Mucosa of descending colon (tissue), 3 donors: ENCODE results near the gene GRIN3B. TPM values are rescaled to one million over a fixed set of nuclear protein-coding genes. Genes with fewer than 3 reads are reported as not detected.

Experiments
- ATAC-seq: fragments of 200-7000 bp; cut with Tn5 transposase; one replicate; pipeline ENCODE4 v1.9.1; 2020; ENCODE audit warnings: mild to moderate bottlenecking, moderate library complexity
- DNase-seq, 3 donors: peaks; one replicate each; pipeline ENCODE4 v3.0.0-alpha.2; 2020
- H3K36me3 ChIP-seq: fragments of 200-600 bp; one replicate; pipeline ENCODE4 v1.8.0; 2021; ENCODE audit warnings: low read depth, mild to moderate bottlenecking
- H3K4me1 ChIP-seq: fragments of 200-600 bp; one replicate; pipeline ENCODE4 v1.8.0; 2021; ENCODE audit warnings: low read depth, mild to moderate bottlenecking
- H3K4me3 ChIP-seq: fragments of 200-600 bp; one replicate; pipeline ENCODE4 v1.8.0; 2021; ENCODE audit warnings: mild to moderate bottlenecking
- H3K9me3 ChIP-seq: fragments of 200-600 bp; one replicate; pipeline ENCODE4 v1.8.0; 2021; ENCODE audit warnings: mild to moderate bottlenecking
- CTCF ChIP-seq: fragments of 200-600 bp; IDR thresholded peaks from one replicate; pipeline ENCODE4 v1.8.0; 2022; ENCODE audit warnings: antibody characterized with exemption, mild to moderate bottlenecking
- intact Hi-C, 2 donors: fragments of 100-400 bp; cut with DNase I in 1 of 2; cut with micrococcal nuclease in 1 of 2; formaldehyde crosslinking; loops; one replicate each; pipeline versions ENCODE4 v1.11.0 to v1.11.1; 2022; cut with DNase I, micrococcal nuclease
- total RNA-seq, 3 donors: library from RNA; stranded (reverse); fragmentation: NEBNext Ultra II Directional in 2 of 3; extraction: Animal tissue kit (Norgen Biotek cat#: 25700) in 2 of 3; gene quantifications; one replicate each; pipeline versions ENCODE4 v1.2.1 to v1.2.4, GENCODE V29; 2021 to 2023
- donor health status: DM: no; HTN: no; CAD: no; lungs with moderate emphysema.
- donor health status: DM: no; HTN: no; CAD: no.
- donor health status: DM: no; HTN: yes; CAD: no.

The GRIN3B gene
- total RNA-seq, 3 donors from 2014 or later = not detected

- ATAC-seq (no peak), DNase-seq (no peak)
- Histone ChIP-seq H3K4me1 (peaks cover 8% of the 10 kb centered on the region), H3K36me3 (no peaks in the 10 kb centered on the region), H3K4me3 (no peak overlapping the region), H3K9me3 (no peaks in the 10 kb centered on the region)
- TF ChIP-seq CTCF = no peak
- intact Hi-C loops = no loop called here
Measured at GRCh38 chr19:960020-960419, 40.2 kb upstream of the GRIN3B start.

- H3K36me3 ChIP-seq = no peaks in the 10 kb centered on the region
- TF ChIP-seq CTCF = no peak
- H3K9me3 ChIP-seq = no peaks in the 10 kb centered on the region
- intact Hi-C loops = no loop called here
- H3K4me1 ChIP-seq = peaks cover 8% of the 10 kb centered on the region
- ATAC-seq (no peak), DNase-seq (no peak)
- H3K4me3 ChIP-seq = no peak overlapping the region
Measured at GRCh38 chr19:960601-960938, 39.6 kb upstream of the GRIN3B start.

GRCh38 chr19:961866-962620 is 38.2 kb upstream of the GRIN3B start:
- Histone ChIP-seq H3K36me3 (no peaks in the 10 kb centered on the region), H3K4me1 (no peaks in the 10 kb centered on the region), H3K4me3 (no peak overlapping the region), H3K9me3 (no peaks in the 10 kb centered on the region)
- DNase-seq (peak; percentile 80 to 81 (median 80)), ATAC-seq (peak; percentile 89)
- intact Hi-C loops = no loop called here
- no peak for TF ChIP-seq CTCF

GRCh38 chr19:962683-963400 is 37.4 kb upstream of the GRIN3B start:
- ATAC-seq (no peak), DNase-seq (no peak)

GRCh38 chr19:963486-963951 is 36.7 kb upstream of the GRIN3B start:
- DNase-seq (no peak), ATAC-seq (no peak)
- no peaks in the 10 kb centered on the region for H3K4me1 ChIP-seq
- no peak for TF ChIP-seq CTCF
- H3K36me3 ChIP-seq = no peaks in the 10 kb centered on the region
- H3K9me3 ChIP-seq = no peaks in the 10 kb centered on the region
- H3K4me3 ChIP-seq = no peak overlapping the region
- intact Hi-C loops = no loop called here

More at GRCh38 chr19:962683-963400, 37.4 kb upstream of the GRIN3B start:
- H3K4me3 ChIP-seq = no peak overlapping the region
- H3K4me1 ChIP-seq = no peaks in the 10 kb centered on the region
- H3K9me3 ChIP-seq = no peaks in the 10 kb centered on the region
- H3K36me3 ChIP-seq = no peaks in the 10 kb centered on the region
- intact Hi-C loops = no loop called here
- TF ChIP-seq CTCF = no peak
